ENCODE data around the gene LRMDA. TPM values are rescaled to one million over a fixed set of nuclear protein-coding genes. Genes with fewer than 3 reads are reported as not detected.

Gene LRMDA
- total RNA-seq, 3 donors from 2014 or later, result not detected

GRCh38 chr10:75866731-75867130, 435.3 kb downstream of the LRMDA start:
- Mint-ChIP-seq H3K36me3 (ENCODE audit: insufficient read depth) (no peaks in the 10 kb centered on the region), H3K4me3 (no peak overlapping the region), H3K4me1 (ENCODE audit: low read depth) (no peaks in the 10 kb centered on the region), H3K9me3 (no peaks in the 10 kb centered on the region), H3K27me3 (ENCODE audit: low read depth) (peaks cover 2% of the 10 kb centered on the region)
- ATAC-seq, result no peak
- no peak for DNase-seq

- ATAC-seq (no peak), DNase-seq (no peak)
- H3K4me1 Mint-ChIP-seq (ENCODE audit: low read depth), result no peaks in the 10 kb centered on the region
- no peak overlapping the region for H3K4me3 Mint-ChIP-seq
- no peaks in the 10 kb centered on the region for H3K36me3 Mint-ChIP-seq (ENCODE audit: insufficient read depth)
- H3K27me3 Mint-ChIP-seq (ENCODE audit: low read depth), result peaks cover 2% of the 10 kb centered on the region
- H3K9me3 Mint-ChIP-seq, result no peaks in the 10 kb centered on the region
These were observed 437.1 kb downstream of the LRMDA start for GRCh38 chr10:75868574-75868973.

GRCh38 chr10:75870039-75870645, 438.7 kb downstream of the LRMDA start:
- Mint-ChIP-seq H3K4me1 (ENCODE audit: low read depth) (no peaks in the 10 kb centered on the region), H3K4me3 (no peak overlapping the region), H3K27me3 (ENCODE audit: low read depth) (peaks cover 2% of the 10 kb centered on the region), H3K9me3 (no peaks in the 10 kb centered on the region), H3K36me3 (ENCODE audit: insufficient read depth) (no peaks in the 10 kb centered on the region)
- DNase-seq, result no peak
- ATAC-seq, result no peak

GRCh38 chr10:75875740-75876139, 444.3 kb downstream of the LRMDA start:
- Mint-ChIP-seq H3K4me3 (no peak overlapping the region), H3K27me3 (ENCODE audit: low read depth) (peaks cover 4% of the 10 kb centered on the region), H3K9me3 (no peaks in the 10 kb centered on the region), H3K4me1 (ENCODE audit: low read depth) (no peaks in the 10 kb centered on the region), H3K36me3 (ENCODE audit: insufficient read depth) (no peaks in the 10 kb centered on the region)
- ATAC-seq, result no peak
- DNase-seq, result no peak

GRCh38 chr10:75876710-75877109, 445.3 kb downstream of the LRMDA start:
- H3K27me3 Mint-ChIP-seq (ENCODE audit: low read depth), result peaks cover 4% of the 10 kb centered on the region
- H3K4me3 Mint-ChIP-seq, result no peak overlapping the region
- DNase-seq (no peak), ATAC-seq (no peak)
- no peaks in the 10 kb centered on the region for H3K36me3 Mint-ChIP-seq (ENCODE audit: insufficient read depth)
- no peaks in the 10 kb centered on the region for H3K9me3 Mint-ChIP-seq
- no peaks in the 10 kb centered on the region for H3K4me1 Mint-ChIP-seq (ENCODE audit: low read depth)

GRCh38 chr10:75877877-75878276, 446.5 kb downstream of the LRMDA start:
- ATAC-seq (no peak), DNase-seq (no peak)
- no peaks in the 10 kb centered on the region for H3K4me1 Mint-ChIP-seq (ENCODE audit: low read depth)
- H3K4me3 Mint-ChIP-seq, result no peak overlapping the region
- no peaks in the 10 kb centered on the region for H3K36me3 Mint-ChIP-seq (ENCODE audit: insufficient read depth)
- H3K9me3 Mint-ChIP-seq, result no peaks in the 10 kb centered on the region
- H3K27me3 Mint-ChIP-seq (ENCODE audit: low read depth), result peaks cover 4% of the 10 kb centered on the region

- H3K4me1 Mint-ChIP-seq (ENCODE audit: low read depth), result no peaks in the 10 kb centered on the region
- no peak for DNase-seq
- H3K27me3 Mint-ChIP-seq (ENCODE audit: low read depth), result peaks cover 4% of the 10 kb centered on the region
- no peaks in the 10 kb centered on the region for H3K36me3 Mint-ChIP-seq (ENCODE audit: insufficient read depth)
- H3K4me3 Mint-ChIP-seq, result no peak overlapping the region
- H3K9me3 Mint-ChIP-seq, result no peaks in the 10 kb centered on the region
- no peak for ATAC-seq
These were observed 447.2 kb downstream of the LRMDA start for GRCh38 chr10:75878586-75878985.

- no peak for ATAC-seq
- Mint-ChIP-seq H3K9me3 (no peaks in the 10 kb centered on the region), H3K27me3 (ENCODE audit: low read depth) (peaks cover 4% of the 10 kb centered on the region)
These were observed 448.8 kb downstream of the LRMDA start for GRCh38 chr10:75880031-75880775.

GRCh38 chr10:75883081-75884072, 452.0 kb downstream of the LRMDA start:
- Mint-ChIP-seq H3K27me3 (ENCODE audit: low read depth) (no peaks in the 10 kb centered on the region), H3K36me3 (ENCODE audit: insufficient read depth) (no peaks in the 10 kb centered on the region), H3K9me3 (no peaks in the 10 kb centered on the region), H3K4me3 (no peak overlapping the region), H3K4me1 (ENCODE audit: low read depth) (no peaks in the 10 kb centered on the region)
- no peak for DNase-seq
- no peak for ATAC-seq

More at GRCh38 chr10:75880031-75880775, 448.8 kb downstream of the LRMDA start:
- Mint-ChIP-seq H3K36me3 (ENCODE audit: insufficient read depth) (no peaks in the 10 kb centered on the region), H3K4me1 (ENCODE audit: low read depth) (no peaks in the 10 kb centered on the region), H3K4me3 (no peak overlapping the region)
- no peak for DNase-seq

- H3K4me1 Mint-ChIP-seq (ENCODE audit: low read depth), result no peaks in the 10 kb centered on the region
- DNase-seq (no peak), ATAC-seq (no peak)
- no peaks in the 10 kb centered on the region for H3K27me3 Mint-ChIP-seq (ENCODE audit: low read depth)
- no peaks in the 10 kb centered on the region for H3K36me3 Mint-ChIP-seq (ENCODE audit: insufficient read depth)
- H3K9me3 Mint-ChIP-seq, result no peaks in the 10 kb centered on the region
- H3K4me3 Mint-ChIP-seq, result no peak overlapping the region
These were observed 453.4 kb downstream of the LRMDA start for GRCh38 chr10:75884808-75885207.

GRCh38 chr10:75887369-75887768, 455.9 kb downstream of the LRMDA start:
- no peak for DNase-seq
- H3K36me3 Mint-ChIP-seq (ENCODE audit: insufficient read depth), result no peaks in the 10 kb centered on the region
- no peaks in the 10 kb centered on the region for H3K9me3 Mint-ChIP-seq
- H3K4me3 Mint-ChIP-seq, result no peak overlapping the region
- no peak for ATAC-seq
- no peaks in the 10 kb centered on the region for H3K4me1 Mint-ChIP-seq (ENCODE audit: low read depth)
- H3K27me3 Mint-ChIP-seq (ENCODE audit: low read depth), result no peaks in the 10 kb centered on the region

GRCh38 chr10:75887992-75888680, 456.7 kb downstream of the LRMDA start:
- no peak for DNase-seq
- no peak for ATAC-seq
- H3K36me3 Mint-ChIP-seq (ENCODE audit: insufficient read depth), result no peaks in the 10 kb centered on the region
- H3K4me1 Mint-ChIP-seq (ENCODE audit: low read depth), result no peaks in the 10 kb centered on the region
- no peak overlapping the region for H3K4me3 Mint-ChIP-seq
- H3K27me3 Mint-ChIP-seq (ENCODE audit: low read depth), result no peaks in the 10 kb centered on the region
- no peaks in the 10 kb centered on the region for H3K9me3 Mint-ChIP-seq

GRCh38 chr10:75889051-75889450, 457.6 kb downstream of the LRMDA start:
- Mint-ChIP-seq H3K36me3 (ENCODE audit: insufficient read depth) (no peaks in the 10 kb centered on the region), H3K4me3 (no peak overlapping the region), H3K27me3 (ENCODE audit: low read depth) (no peaks in the 10 kb centered on the region), H3K4me1 (ENCODE audit: low read depth) (no peaks in the 10 kb centered on the region), H3K9me3 (no peaks in the 10 kb centered on the region)
- DNase-seq (no peak), ATAC-seq (no peak)

- Mint-ChIP-seq H3K36me3 (ENCODE audit: insufficient read depth) (no peaks in the 10 kb centered on the region), H3K4me1 (ENCODE audit: low read depth) (no peaks in the 10 kb centered on the region), H3K9me3 (no peaks in the 10 kb centered on the region), H3K4me3 (no peak overlapping the region), H3K27me3 (ENCODE audit: low read depth) (no peaks in the 10 kb centered on the region)
- ATAC-seq (no peak), DNase-seq (no peak)
These were observed 463.3 kb downstream of the LRMDA start for GRCh38 chr10:75894761-75895160.

Measured in activated T-cell treated with anti-CD3 and anti-CD28 coated beads, Interleukin-2, amount 50 U/mL, for 4 hours (primary cell).